Peyer's patch (tissue), 4 donors: ENCODE data around the gene PLK4.

Experiments used
- POLR2A ChIP-seq, 2 donors: fragments of 450-650 bp; IDR thresholded peaks; one replicate each; pipeline ENCODE4 v1.5.1; 2017; ENCODE audit warnings: antibody characterized with exemption in 2 of 2, mild to moderate bottlenecking in 2 of 2, moderate library complexity in 2 of 2
- TF ChIP-seq, protein P1 (sequence below), 6 experiments: fragments of 450-650 bp in 4 of 6; fragments of 200-600 bp in 2 of 6; sonication (generic) in 1 of 6; IDR thresholded peaks; one replicate each; pipeline ENCODE4 v1.5.1; 2017 to 2019; ENCODE audit warnings: antibody characterized with exemption in 6 of 6, mild to moderate bottlenecking in 3 of 6, moderate library complexity in 1 of 6

DNA sequence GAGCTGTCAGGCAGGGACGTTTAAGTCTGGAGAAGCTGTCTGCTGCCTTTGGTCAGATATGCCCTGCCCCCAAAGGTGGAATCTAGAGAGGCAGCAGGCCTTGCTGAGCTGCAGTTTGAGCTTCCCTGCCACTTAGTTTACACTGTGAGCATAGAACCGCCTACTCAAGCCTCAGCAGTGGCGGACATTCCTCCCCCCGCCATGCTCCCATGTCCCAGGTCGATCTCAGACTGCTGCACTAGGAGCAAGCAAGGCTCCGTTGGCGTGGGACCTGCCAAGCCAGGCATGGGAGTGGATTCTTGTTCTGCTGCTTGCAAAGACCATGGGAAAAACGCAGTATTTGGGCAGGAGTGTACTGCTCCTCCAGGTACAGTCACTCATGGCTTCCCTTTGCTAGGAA is 24.3 kb downstream of the PLK4 start:
- TF ChIP-seq, protein P1, sequence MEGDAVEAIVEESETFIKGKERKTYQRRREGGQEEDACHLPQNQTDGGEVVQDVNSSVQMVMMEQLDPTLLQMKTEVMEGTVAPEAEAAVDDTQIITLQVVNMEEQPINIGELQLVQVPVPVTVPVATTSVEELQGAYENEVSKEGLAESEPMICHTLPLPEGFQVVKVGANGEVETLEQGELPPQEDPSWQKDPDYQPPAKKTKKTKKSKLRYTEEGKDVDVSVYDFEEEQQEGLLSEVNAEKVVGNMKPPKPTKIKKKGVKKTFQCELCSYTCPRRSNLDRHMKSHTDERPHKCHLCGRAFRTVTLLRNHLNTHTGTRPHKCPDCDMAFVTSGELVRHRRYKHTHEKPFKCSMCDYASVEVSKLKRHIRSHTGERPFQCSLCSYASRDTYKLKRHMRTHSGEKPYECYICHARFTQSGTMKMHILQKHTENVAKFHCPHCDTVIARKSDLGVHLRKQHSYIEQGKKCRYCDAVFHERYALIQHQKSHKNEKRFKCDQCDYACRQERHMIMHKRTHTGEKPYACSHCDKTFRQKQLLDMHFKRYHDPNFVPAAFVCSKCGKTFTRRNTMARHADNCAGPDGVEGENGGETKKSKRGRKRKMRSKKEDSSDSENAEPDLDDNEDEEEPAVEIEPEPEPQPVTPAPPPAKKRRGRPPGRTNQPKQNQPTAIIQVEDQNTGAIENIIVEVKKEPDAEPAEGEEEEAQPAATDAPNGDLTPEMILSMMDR (IDR thresholded peaks at IDR 0.05) = no peak
- TF ChIP-seq POLR2A (IDR thresholded peaks at IDR 0.05) = no peak
